Effector memory CD4-positive, alpha-beta T cell (primary cell): ENCODE data around the gene HADHB.

Source experiments
- DNase-seq, 3 donors: peaks; one replicate each; pipeline ENCODE4 v3.0.0-alpha.2; 2020
- H3K27ac ChIP-seq: 2 replicates; pipeline ENCODE4 v1.7.0; 2013; ENCODE audit warnings: mild to moderate bottlenecking, low read length, moderate library complexity; ENCODE audit not compliant: insufficient read depth, poor library complexity, severe bottlenecking
- H3K27me3 ChIP-seq: replicated peaks from 2 replicates; pipeline ENCODE4 v1.7.0; 2013; ENCODE audit warnings: mild to moderate bottlenecking, low read length; ENCODE audit not compliant: insufficient read depth, control insufficient read depth, poor library complexity, severe bottlenecking
- H3K36me3 ChIP-seq: 2 replicates; pipeline ENCODE4 v1.7.0; 2013; ENCODE audit warnings: mild to moderate bottlenecking, low read length, moderate library complexity; ENCODE audit not compliant: control insufficient read depth, insufficient read depth
- H3K4me1 ChIP-seq: 2 replicates; pipeline ENCODE4 v1.7.0; 2013; ENCODE audit warnings: low read length, mild to moderate bottlenecking; ENCODE audit not compliant: control insufficient read depth, insufficient read depth, poor library complexity, severe bottlenecking
- H3K4me3 ChIP-seq: 2 replicates; pipeline ENCODE4 v1.7.0; 2013; ENCODE audit warnings: low read length, low read depth, mild to moderate bottlenecking; ENCODE audit not compliant: insufficient read depth, poor library complexity, severe bottlenecking
- H3K9me3 ChIP-seq: 2 replicates; pipeline ENCODE4 v1.7.0; 2013; ENCODE audit warnings: mild to moderate bottlenecking, low read length, moderate library complexity; ENCODE audit not compliant: control insufficient read depth

Gene HADHB

DNA sequence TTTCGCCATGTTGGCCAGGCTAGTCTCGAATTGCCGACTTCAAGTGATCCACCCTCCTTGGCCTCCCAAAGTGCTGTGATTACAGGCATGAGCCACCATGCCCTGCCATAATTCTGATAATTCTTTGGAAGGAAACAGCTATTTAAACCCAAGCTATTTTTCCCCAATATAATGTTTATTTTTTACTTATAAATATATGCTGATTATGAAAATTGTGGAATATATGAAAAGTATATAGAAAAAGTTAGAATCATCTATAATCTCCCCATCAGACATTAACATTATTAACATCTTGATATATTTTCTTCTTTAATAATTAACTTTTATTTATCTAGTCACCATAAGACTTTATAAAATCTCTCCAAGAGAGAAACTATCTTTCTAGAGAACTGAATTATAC lies 41.2 kb downstream of the HADHB start:
- Histone ChIP-seq H3K27me3 (no peaks in the 10 kb centered on the region), H3K9me3 (no peaks in the 10 kb centered on the region), H3K36me3 (peaks cover 35% of the 10 kb centered on the region), H3K4me1 (no peaks in the 10 kb centered on the region), H3K4me3 (no peak overlapping the region), H3K27ac (no peak overlapping the region)
- DNase-seq, result no peak

DNA sequence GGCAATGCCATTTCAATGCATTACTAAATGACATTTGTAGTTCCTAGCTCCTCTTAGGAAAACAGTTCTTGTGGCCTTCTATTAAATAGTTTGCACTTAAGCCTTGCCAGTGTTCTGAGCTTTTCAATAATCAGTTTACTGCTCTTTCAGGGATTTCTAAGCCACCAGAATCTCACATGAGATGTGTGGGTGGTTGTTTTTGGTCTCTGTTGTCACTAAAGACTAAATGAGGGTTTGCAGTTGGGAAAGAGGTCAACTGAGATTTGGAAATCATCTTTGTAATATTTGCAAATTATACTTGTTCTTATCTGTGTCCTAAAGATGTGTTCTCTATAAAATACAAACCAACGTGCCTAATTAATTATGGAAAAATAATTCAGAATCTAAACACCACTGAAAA lies 45.3 kb downstream of the HADHB start:
- no peak overlapping the region for H3K4me3 ChIP-seq
- H3K9me3 ChIP-seq, result no peaks in the 10 kb centered on the region
- no peaks in the 10 kb centered on the region for H3K27me3 ChIP-seq
- no peak for DNase-seq
- H3K27ac ChIP-seq, result no peak overlapping the region
- no peaks in the 10 kb centered on the region for H3K4me1 ChIP-seq
- H3K36me3 ChIP-seq, result peaks cover 5% of the 10 kb centered on the region

- Histone ChIP-seq H3K27me3 (no peaks in the 10 kb centered on the region), H3K4me3 (no peak overlapping the region), H3K27ac (no peak overlapping the region), H3K4me1 (no peaks in the 10 kb centered on the region), H3K9me3 (no peaks in the 10 kb centered on the region), H3K36me3 (no peaks in the 10 kb centered on the region)
- no peak for DNase-seq
Observed at GRCh38 chr2:26292646-26293045, 47.9 kb downstream of the HADHB start.

GRCh38 chr2:26295511-26295910 lies 50.8 kb downstream of the HADHB start:
- Histone ChIP-seq H3K4me3 (no peak overlapping the region), H3K27ac (no peak overlapping the region), H3K27me3 (no peaks in the 10 kb centered on the region), H3K4me1 (peaks cover 10% of the 10 kb centered on the region), H3K36me3 (no peaks in the 10 kb centered on the region), H3K9me3 (no peaks in the 10 kb centered on the region)
- DNase-seq, result no peak

DNA sequence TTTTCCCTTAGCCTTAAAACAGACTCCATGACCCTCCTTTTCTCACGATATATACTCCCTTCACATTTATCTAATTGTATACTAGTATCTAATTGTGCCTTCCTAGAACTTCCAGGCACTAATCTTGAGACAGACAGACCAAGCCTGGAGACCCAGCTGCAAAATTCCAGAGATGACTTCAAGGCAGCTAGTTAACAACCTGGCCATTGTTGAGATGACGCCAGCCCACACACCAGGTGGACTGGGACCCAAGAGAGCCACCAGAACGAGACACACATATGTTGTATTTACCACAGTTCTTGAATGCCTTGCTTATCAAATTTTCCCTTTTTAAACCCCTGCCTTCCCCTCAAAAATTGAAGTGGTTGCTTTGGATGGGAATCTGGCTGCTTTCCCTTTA lies 52.3 kb downstream of the HADHB start:
- Histone ChIP-seq H3K36me3 (no peaks in the 10 kb centered on the region), H3K9me3 (no peaks in the 10 kb centered on the region), H3K27ac (no peak overlapping the region), H3K27me3 (no peaks in the 10 kb centered on the region), H3K4me3 (no peak overlapping the region), H3K4me1 (peaks cover 11% of the 10 kb centered on the region)
- no peak for DNase-seq

- no peaks in the 10 kb centered on the region for H3K9me3 ChIP-seq
- H3K4me1 ChIP-seq, result peaks cover 11% of the 10 kb centered on the region
- no peaks in the 10 kb centered on the region for H3K27me3 ChIP-seq
- DNase-seq, result no peak
- H3K4me3 ChIP-seq, result peak overlapping the region; percentile 64
- H3K36me3 ChIP-seq, result no peaks in the 10 kb centered on the region
- H3K27ac ChIP-seq, result no peak overlapping the region
Observed at GRCh38 chr2:26298286-26298637, 53.5 kb downstream of the HADHB start.

GRCh38 chr2:26298638-26299393 lies 54.1 kb downstream of the HADHB start:
- Histone ChIP-seq H3K4me1 (peaks cover 11% of the 10 kb centered on the region), H3K36me3 (no peaks in the 10 kb centered on the region), H3K9me3 (no peaks in the 10 kb centered on the region), H3K27ac (peak overlapping the region; percentile 59), H3K27me3 (no peaks in the 10 kb centered on the region), H3K4me3 (peak overlapping the region; percentile 64)
- DNase-seq, result no peak

DNA sequence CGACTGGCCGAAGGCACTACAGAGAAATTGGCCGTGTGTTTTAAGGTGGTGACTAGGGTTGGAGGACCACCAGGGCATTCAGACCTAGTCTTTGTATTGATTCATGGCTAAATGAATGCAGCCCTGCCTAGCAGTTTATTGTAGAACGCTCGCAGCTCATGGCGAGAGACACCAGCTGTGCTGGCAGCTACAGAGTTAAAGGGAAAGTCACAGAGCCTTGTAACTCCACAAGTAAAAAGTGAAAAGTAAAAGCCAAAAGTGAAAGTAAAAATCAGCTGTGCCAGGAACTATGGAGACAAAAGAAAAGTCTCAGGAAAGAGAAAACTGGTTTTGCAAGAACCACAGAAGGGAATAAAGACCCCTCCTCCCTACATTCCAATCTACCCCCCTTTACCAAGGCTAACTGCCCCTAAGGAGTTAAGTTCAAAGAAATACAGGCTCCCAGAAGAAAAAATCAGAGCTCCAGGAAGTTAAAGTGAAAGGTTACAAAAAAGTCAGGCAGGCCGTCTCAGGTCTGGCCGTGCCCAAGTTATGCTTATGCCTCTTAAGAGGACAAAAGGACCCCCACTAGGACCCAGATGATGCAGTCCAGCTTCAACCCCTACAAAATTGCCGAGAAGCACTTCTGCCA lies 54.8 kb downstream of the HADHB start:
- H3K36me3 ChIP-seq, result no peaks in the 10 kb centered on the region
- H3K27ac ChIP-seq, result peak overlapping the region; percentile 59
- H3K9me3 ChIP-seq, result no peaks in the 10 kb centered on the region
- peaks cover 11% of the 10 kb centered on the region for H3K4me1 ChIP-seq
- no peaks in the 10 kb centered on the region for H3K27me3 ChIP-seq
- no peak for DNase-seq
- H3K4me3 ChIP-seq, result peak overlapping the region; percentile 64

GRCh38 chr2:26300234-26300925 lies 55.6 kb downstream of the HADHB start:
- Histone ChIP-seq H3K4me3 (no peak overlapping the region), H3K27me3 (no peaks in the 10 kb centered on the region), H3K27ac (peak overlapping the region; percentile 59), H3K36me3 (no peaks in the 10 kb centered on the region), H3K4me1 (peaks cover 11% of the 10 kb centered on the region), H3K9me3 (no peaks in the 10 kb centered on the region)
- no peak for DNase-seq

DNA sequence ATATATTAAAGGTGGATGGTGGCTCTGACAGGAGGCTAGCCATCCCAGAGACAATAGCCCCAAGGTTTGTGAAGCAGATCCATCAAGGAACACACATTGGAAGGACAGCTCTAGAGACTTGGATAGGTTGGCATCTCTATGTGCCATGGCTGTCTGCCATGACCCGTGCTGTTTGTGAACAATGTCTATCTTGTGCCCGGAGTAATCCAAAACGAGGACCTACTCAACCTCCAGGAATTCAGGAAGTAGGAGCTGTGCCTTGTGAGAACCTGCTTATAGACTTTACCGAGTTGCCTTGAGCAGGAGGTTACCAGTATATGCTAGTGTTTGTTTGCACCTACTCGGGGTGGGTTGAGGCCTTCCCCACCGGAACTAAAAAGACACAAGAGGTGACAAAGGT lies 58.1 kb downstream of the HADHB start:
- Histone ChIP-seq H3K27me3 (no peaks in the 10 kb centered on the region), H3K4me3 (no peak overlapping the region), H3K36me3 (no peaks in the 10 kb centered on the region), H3K9me3 (no peaks in the 10 kb centered on the region), H3K4me1 (peaks cover 11% of the 10 kb centered on the region), H3K27ac (no peak overlapping the region)
- no peak for DNase-seq
